DMS79 (cell line): ENCODE data around the gene SNX24.
"Not testable (repeated sequence)": the region's sequence is repeated elsewhere in the genome, so short reads cannot be mapped to it uniquely, and the experiment has no call there.

Experiments used
- DNase-seq: peaks from one replicate; lab custom pipeline; 2025; lab: John Stamatoyannopoulos, UW

SNX24 gene

GRCh38 chr5:122967625-122968024, 122.2 kb downstream of the SNX24 start:
- DNase-seq: no peak

DNA sequence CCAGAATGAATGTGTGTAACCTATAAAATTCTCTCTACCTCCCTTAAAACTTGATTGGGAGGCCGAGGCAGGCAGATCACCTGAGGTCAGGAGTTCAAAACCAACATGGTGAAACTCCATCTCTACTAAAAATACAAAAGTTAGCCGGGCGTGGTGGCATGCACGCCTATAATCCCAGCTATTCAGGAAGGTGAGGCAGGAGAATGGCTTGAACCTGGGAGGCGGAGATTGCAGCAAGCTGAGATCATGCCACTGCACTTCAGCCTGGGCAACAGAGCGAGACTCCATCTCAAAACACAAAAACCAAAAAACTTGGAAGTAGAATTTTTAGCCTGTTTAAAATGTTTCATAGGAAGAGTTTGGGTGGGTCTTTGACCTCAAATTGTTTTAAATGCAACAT, 122.6 kb downstream of the SNX24 start:
- DNase-seq: not testable (repeated sequence)

- DNase-seq: no peak
These were observed 125.9 kb downstream of the SNX24 start for GRCh38 chr5:122971333-122971732.

GRCh38 chr5:122972877-122973276, 127.5 kb downstream of the SNX24 start:
- DNase-seq: no peak

DNA sequence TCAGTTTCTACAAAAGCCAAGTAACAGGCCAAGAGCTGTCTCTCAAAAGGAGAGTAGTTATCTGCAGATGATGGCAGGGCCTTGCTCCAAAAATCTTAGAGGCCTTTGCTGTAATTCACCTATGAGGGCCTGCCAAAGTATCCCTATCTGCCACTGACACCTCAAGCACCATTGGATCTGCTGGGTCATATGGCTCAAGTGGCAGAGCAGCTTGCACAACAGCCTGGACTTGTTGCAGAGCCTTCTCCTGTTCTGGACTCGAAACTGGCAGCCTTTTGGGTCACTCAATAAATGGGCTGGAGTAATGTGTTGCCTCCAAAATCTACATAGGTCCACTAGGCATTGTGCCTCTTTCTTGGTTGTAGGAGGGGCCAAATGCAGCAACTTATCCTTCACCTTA, 128.3 kb downstream of the SNX24 start:
- DNase-seq: not testable (repeated sequence)

DNA sequence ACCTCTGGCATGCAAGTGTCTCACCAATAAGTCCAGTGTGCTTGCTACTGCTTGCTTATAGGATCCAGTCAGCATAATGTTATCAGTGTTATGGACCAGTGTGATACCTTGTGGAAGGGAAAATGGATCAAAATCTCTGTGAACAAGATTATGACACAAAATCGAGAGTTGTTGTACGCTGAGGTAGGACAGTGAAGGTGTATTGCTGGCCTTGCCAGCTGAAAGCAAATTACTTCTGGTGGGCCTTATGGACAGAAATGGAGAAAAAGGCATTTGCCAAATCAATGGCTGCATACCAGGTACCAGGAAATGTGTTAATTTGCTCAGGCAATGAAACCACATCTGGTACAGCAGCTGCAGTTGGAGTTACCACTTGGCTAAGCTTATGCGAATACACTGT, 128.8 kb downstream of the SNX24 start:
- DNase-seq: not testable (repeated sequence)

GRCh38 chr5:122977319-122977718, 131.9 kb downstream of the SNX24 start:
- DNase-seq: no peak

- DNase-seq: no peak
These were observed 132.7 kb downstream of the SNX24 start for GRCh38 chr5:122978068-122978467.

DNA sequence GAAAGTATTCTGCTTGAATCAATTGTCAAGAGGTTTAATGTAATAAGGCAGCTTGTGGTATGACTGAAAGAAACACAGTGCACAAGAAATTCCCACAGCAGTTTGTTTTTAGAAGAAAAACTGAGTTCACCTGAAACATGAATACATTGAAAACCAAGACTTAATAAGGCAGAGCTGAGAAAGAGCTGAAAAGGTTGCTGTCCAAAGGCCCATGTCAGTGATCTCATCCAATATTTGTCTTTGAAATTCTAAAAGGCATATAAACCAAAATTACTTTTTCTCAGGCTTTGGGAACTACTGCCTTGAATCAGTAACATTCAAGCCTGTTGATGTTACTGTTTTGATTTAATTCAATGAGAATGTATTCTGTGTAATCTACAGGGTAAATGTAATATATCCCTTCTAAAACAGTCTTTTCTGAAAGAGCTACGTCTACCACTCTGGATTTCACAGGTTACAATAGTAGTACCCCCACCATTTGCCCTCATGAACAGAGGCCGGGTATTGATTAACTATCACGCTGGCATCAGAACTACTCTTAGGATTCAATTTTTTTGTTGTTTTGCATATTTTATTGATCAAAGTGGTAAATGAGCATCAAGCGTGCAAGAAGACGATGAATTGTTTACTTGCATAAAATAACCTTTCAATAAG, 133.4 kb downstream of the SNX24 start:
- DNase-seq: no peak

DNA sequence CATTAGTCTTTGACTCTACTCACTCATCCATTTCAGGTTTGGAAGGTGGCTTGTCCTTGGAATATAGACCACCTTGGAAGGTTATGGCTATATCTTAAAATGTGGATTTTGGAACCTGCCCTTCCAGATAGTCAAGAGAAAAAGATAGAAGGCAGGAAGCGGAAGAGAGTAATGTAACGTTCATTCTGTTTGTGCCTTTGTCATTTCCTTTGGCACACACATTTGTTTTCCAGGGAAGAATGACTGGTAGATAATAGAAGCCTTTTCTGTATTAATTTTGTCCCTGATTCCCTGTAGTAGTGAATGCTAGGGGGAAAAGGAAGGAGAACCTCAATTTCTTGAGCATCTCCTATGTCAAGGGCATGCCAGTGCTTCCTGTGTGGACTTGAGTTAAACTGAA, 136.4 kb downstream of the SNX24 start:
- DNase-seq: no peak

DNA sequence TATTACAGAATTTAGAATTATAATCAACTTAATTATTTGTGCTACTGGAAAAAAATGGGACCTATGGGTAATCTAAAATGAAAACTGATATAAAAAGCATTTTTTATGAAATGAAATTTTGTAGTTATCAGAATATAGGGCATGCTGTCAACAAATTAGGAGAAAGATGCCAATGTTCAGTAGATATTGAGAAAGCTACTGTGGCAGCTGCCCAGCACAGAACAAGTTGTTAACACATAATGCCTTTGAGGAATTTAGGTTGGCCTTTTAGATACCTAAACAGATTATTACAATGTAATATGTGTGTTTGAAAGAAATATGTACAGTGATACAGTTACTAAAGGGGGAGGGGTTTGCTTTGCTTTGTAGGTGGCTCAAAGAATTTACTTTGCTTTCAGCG, 137.0 kb downstream of the SNX24 start:
- no peak for DNase-seq

DNA sequence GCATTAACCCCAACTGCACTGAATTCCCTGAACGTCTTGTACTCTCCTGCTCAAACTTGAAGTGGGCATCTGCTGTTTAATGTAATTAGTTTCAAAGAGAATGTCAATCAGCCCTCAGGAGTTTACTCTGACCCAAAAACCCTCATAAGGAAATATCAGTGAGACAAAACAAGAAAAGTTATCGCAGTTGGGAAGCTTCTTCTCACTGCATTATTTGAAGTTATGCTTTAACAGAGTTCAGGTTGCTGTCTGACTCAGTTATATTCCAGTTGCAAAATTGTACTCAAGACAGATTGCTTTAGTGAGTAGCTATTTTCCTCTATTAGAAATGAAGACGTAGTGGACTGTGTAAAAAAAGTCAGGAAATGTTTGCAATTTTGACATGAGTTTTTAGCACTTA, 139.0 kb downstream of the SNX24 start:
- no peak for DNase-seq

DNA sequence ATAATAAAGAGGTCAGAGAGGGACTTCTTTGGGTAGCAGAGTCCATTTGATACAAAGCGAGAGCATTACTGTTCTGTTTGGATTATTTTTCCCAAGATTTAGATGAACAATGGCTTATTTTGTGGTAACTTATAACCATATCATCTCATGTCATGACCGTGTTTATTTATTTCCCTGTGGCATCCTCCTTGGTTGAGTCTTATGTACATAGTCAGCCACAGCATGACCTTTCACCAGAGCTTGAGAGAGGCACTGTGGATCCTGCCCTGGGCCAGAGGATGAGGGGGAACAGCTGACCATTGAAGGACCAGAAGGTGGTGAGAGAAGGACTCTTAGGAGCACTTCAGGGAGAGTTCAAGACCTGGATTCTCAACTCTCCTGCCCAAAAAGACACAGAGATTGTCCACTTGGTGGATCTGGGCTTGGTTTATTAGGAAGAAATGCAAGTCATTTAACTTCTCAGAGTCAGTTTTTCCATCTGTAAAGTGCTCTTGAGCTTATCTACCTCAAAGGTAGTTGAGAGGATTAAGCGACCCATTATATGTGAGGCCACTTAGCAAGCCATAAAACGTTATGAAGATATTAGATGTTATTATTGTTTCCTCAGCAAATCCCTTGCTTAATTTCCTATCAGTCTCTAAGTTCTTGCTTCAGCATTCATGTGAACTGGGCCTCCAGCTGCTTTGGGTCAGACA, 139.7 kb downstream of the SNX24 start:
- DNase-seq: no peak

- DNase-seq: no peak
These were observed 140.7 kb downstream of the SNX24 start for GRCh38 chr5:122985954-122986721.

GRCh38 chr5:122996091-122996490, 150.7 kb downstream of the SNX24 start:
- DNase-seq: no peak

GRCh38 chr5:122997294-122997693, 151.9 kb downstream of the SNX24 start:
- DNase-seq: no peak

DNA sequence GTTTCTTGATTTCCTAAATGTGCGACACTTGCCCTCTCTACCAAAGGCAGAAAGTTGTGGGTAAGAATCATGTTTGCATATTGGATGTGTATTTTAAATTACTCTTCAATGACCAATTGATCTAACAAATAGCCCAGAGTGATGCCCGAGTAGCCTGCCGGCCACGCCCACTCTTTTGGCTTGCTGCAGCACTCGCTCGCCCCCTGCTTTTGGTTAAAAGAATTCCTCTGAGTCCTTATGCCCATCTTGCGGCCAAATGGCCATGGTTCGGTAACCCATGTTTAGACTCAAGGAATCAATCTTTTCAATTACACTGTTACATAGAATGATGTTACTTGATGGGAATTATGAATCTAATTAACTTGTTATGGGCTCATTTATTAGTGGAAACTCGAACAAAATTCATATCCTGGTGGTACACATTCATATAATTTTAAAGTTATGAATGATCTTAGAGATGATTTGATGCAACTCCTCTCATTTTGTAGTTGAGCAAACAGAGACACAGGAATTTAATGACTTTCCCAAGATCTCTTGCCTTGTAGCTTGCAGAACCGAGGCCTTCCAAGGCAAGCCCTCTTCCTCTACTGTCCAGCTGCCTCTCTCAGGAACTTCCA, 154.6 kb downstream of the SNX24 start:
- DNase-seq: no peak

DNA sequence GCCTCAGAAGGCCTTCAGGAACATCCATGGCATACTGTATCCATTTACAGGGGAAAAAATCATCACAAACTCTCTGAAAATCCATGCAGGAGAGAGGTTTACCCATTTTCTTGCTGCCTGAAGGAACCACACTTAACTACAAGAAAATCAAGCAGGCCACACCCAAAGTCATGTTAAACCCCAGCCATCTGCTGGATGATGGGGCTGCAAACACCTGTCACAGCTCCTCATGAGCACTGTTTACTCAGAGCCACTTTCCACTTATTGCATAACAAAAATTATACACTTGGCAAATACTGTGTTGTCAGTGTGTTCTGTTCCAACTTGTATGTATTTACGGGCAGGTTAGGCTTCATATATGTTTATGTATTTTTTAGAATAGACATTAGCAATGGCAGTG, 155.3 kb downstream of the SNX24 start:
- DNase-seq: no peak

- no peak for DNase-seq
These were observed 156.4 kb downstream of the SNX24 start for GRCh38 chr5:123001808-123002207.

GRCh38 chr5:123007182-123007581, 161.8 kb downstream of the SNX24 start:
- DNase-seq: no peak

DNA sequence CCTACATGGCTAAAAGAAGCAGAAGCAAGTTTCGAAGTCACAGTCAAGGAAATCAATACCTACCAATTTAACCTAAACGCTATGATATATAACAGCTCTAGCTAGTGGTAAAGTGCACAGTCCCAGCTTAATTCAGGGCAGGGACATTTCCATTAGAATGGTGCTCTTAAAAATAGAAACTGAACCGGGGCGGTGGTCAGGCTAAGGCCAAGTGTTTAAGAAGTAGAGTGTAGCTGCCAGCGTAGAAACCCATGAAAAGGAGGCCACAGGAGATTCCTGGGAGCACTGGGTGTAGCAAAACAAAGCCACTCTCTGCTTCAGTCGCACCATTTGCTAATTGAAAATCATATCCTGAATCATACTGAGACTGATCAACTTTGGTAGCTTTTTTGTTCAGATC, 162.3 kb downstream of the SNX24 start:
- no peak for DNase-seq

DNA sequence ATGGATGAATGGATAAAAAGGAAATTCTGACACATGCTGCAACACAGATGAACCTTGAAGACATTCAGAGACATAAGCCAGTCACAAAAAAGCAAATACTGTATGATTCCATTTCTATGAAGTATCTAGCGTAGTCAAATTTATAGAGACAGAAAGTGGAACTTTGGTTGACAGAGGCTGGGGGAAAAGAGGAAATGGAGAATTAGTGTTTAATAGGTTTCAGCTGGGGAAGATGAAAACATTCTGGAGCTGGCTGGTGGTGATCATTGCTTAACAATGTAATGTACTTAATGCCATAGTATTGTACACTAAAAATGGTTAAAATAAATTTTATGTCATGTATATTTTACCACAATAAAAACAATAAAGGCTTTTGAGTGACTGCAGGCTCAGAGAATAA, 166.9 kb downstream of the SNX24 start:
- no peak for DNase-seq

GRCh38 chr5:123014689-123015088, 169.3 kb downstream of the SNX24 start:
- DNase-seq: no peak
